Measurements from ENCODE around the gene DHRS3.
A peak's percentile ranks its signal among the peaks of the same experiment; 100 is the strongest.
"Not testable (repeated sequence)": the region's sequence is repeated elsewhere in the genome, so short reads cannot be mapped to it uniquely, and the experiment has no call there.

Gene DHRS3

GRCh38 chr1:12617901-12618660 is at the start of gene DHRS3:
TSS of gene DHRS3 (minus strand) at chr1:12618210. CDS start at chr1:12617348, 862 bp downstream.
- H3K9ac ChIP-seq (ENCODE audit: low read depth, low read length): peak within 1 kb of the TSS; percentile 61
- peak within 1 kb of the TSS; percentile 97 for H3K27ac ChIP-seq (ENCODE audit: low read depth, low read length)
- H3K9me3 ChIP-seq (ENCODE audit: control insufficient read depth, insufficient read depth, low read length): no peaks in the 10 kb centered on the region
- H3K4me1 ChIP-seq (ENCODE audit: control insufficient read depth, insufficient read depth, low read length): peaks cover 26% of the 10 kb centered on the region
- peak within 1 kb of the TSS; percentile 78 for H3K4me3 ChIP-seq (ENCODE audit: low read depth, low read length)
- H3K27me3 ChIP-seq (ENCODE audit: control insufficient read depth, insufficient read depth, low read length): no peaks in the 10 kb centered on the region
- peaks cover 5% of the 10 kb centered on the region; the same call in 1 of the 2 replicates for H3K36me3 ChIP-seq (ENCODE audit: control insufficient read depth, insufficient read depth, low read length)

GRCh38 chr1:12666141-12666735 is 48.2 kb upstream of the DHRS3 start:
- Histone ChIP-seq H3K4me1 (ENCODE audit: control insufficient read depth, insufficient read depth, low read length) (no peaks in the 10 kb centered on the region), H3K9ac (ENCODE audit: low read depth, low read length) (no peak overlapping the region), H3K9me3 (ENCODE audit: control insufficient read depth, insufficient read depth, low read length) (0 out of 2 replicates have a peak, but pooled peaks cover 4% of the 10 kb centered on the region), H3K27ac (ENCODE audit: low read depth, low read length) (no peak overlapping the region), H3K27me3 (ENCODE audit: control insufficient read depth, insufficient read depth, low read length) (no peaks in the 10 kb centered on the region), H3K36me3 (ENCODE audit: control insufficient read depth, insufficient read depth, low read length) (no peaks in the 10 kb centered on the region), H3K4me3 (ENCODE audit: low read depth, low read length) (no peak overlapping the region)

- 0 out of 2 replicates have a peak, but pooled peaks cover 4% of the 10 kb centered on the region for H3K9me3 ChIP-seq (ENCODE audit: control insufficient read depth, insufficient read depth, low read length)
- H3K36me3 ChIP-seq (ENCODE audit: control insufficient read depth, insufficient read depth, low read length): no peaks in the 10 kb centered on the region
- H3K4me1 ChIP-seq (ENCODE audit: control insufficient read depth, insufficient read depth, low read length): no peaks in the 10 kb centered on the region
- H3K9ac ChIP-seq (ENCODE audit: low read depth, low read length): no peak overlapping the region
- H3K27ac ChIP-seq (ENCODE audit: low read depth, low read length): no peak overlapping the region
- H3K27me3 ChIP-seq (ENCODE audit: control insufficient read depth, insufficient read depth, low read length): no peaks in the 10 kb centered on the region
- no peak overlapping the region for H3K4me3 ChIP-seq (ENCODE audit: low read depth, low read length)
Observed at GRCh38 chr1:12665511-12665910, 47.5 kb upstream of the DHRS3 start.

GRCh38 chr1:12662556-12662955 is 44.5 kb upstream of the DHRS3 start:
- Histone ChIP-seq H3K36me3 (ENCODE audit: control insufficient read depth, insufficient read depth, low read length) (no peaks in the 10 kb centered on the region), H3K4me3 (ENCODE audit: low read depth, low read length) (no peak overlapping the region), H3K4me1 (ENCODE audit: control insufficient read depth, insufficient read depth, low read length) (no peaks in the 10 kb centered on the region), H3K27me3 (ENCODE audit: control insufficient read depth, insufficient read depth, low read length) (no peaks in the 10 kb centered on the region), H3K27ac (ENCODE audit: low read depth, low read length) (no peak overlapping the region), H3K9ac (ENCODE audit: low read depth, low read length) (no peak overlapping the region), H3K9me3 (ENCODE audit: control insufficient read depth, insufficient read depth, low read length) (no peaks in the 10 kb centered on the region)

GRCh38 chr1:12661606-12662219 is 43.7 kb upstream of the DHRS3 start:
- Histone ChIP-seq H3K36me3 (ENCODE audit: control insufficient read depth, insufficient read depth, low read length) (no peaks in the 10 kb centered on the region), H3K27me3 (ENCODE audit: control insufficient read depth, insufficient read depth, low read length) (no peaks in the 10 kb centered on the region), H3K27ac (ENCODE audit: low read depth, low read length) (no peak overlapping the region), H3K4me3 (ENCODE audit: low read depth, low read length) (no peak overlapping the region), H3K9ac (ENCODE audit: low read depth, low read length) (no peak overlapping the region), H3K4me1 (ENCODE audit: control insufficient read depth, insufficient read depth, low read length) (no peaks in the 10 kb centered on the region), H3K9me3 (ENCODE audit: control insufficient read depth, insufficient read depth, low read length) (no peaks in the 10 kb centered on the region)

- H3K9ac ChIP-seq (ENCODE audit: low read depth, low read length): no peak overlapping the region
- no peak overlapping the region for H3K27ac ChIP-seq (ENCODE audit: low read depth, low read length)
- no peak overlapping the region for H3K4me3 ChIP-seq (ENCODE audit: low read depth, low read length)
- no peaks in the 10 kb centered on the region for H3K4me1 ChIP-seq (ENCODE audit: control insufficient read depth, insufficient read depth, low read length)
- H3K9me3 ChIP-seq (ENCODE audit: control insufficient read depth, insufficient read depth, low read length): no peaks in the 10 kb centered on the region; the same call in 1 of the 2 replicates
- no peaks in the 10 kb centered on the region for H3K27me3 ChIP-seq (ENCODE audit: control insufficient read depth, insufficient read depth, low read length)
- no peaks in the 10 kb centered on the region for H3K36me3 ChIP-seq (ENCODE audit: control insufficient read depth, insufficient read depth, low read length)
Observed at GRCh38 chr1:12658531-12659453, 40.8 kb upstream of the DHRS3 start.

- H3K36me3 ChIP-seq (ENCODE audit: control insufficient read depth, insufficient read depth, low read length); H3K9me3 ChIP-seq (ENCODE audit: control insufficient read depth, insufficient read depth, low read length); H3K9ac ChIP-seq (ENCODE audit: low read depth, low read length); H3K4me3 ChIP-seq (ENCODE audit: low read depth, low read length); H3K27ac ChIP-seq (ENCODE audit: low read depth, low read length); H3K4me1 ChIP-seq (ENCODE audit: control insufficient read depth, insufficient read depth, low read length); H3K27me3 ChIP-seq (ENCODE audit: control insufficient read depth, insufficient read depth, low read length): not testable (repeated sequence)
Observed at GRCh38 chr1:12657885-12658512, 40.0 kb upstream of the DHRS3 start.

GRCh38 chr1:12657060-12657884 is 39.3 kb upstream of the DHRS3 start:
- Histone ChIP-seq H3K4me1 (ENCODE audit: control insufficient read depth, insufficient read depth, low read length) (no peaks in the 10 kb centered on the region), H3K27ac (ENCODE audit: low read depth, low read length) (no peak overlapping the region)

GRCh38 chr1:12656575-12656974 is 38.6 kb upstream of the DHRS3 start:
- H3K9me3 ChIP-seq (ENCODE audit: control insufficient read depth, insufficient read depth, low read length): no peaks in the 10 kb centered on the region; the same call in 1 of the 2 replicates

More at GRCh38 chr1:12657060-12657884, 39.3 kb upstream of the DHRS3 start:
- no peak overlapping the region for H3K9ac ChIP-seq (ENCODE audit: low read depth, low read length)
- no peaks in the 10 kb centered on the region for H3K36me3 ChIP-seq (ENCODE audit: control insufficient read depth, insufficient read depth, low read length)
- H3K9me3 ChIP-seq (ENCODE audit: control insufficient read depth, insufficient read depth, low read length): no peaks in the 10 kb centered on the region; the same call in 1 of the 2 replicates
- H3K27me3 ChIP-seq (ENCODE audit: control insufficient read depth, insufficient read depth, low read length): no peaks in the 10 kb centered on the region
- H3K4me3 ChIP-seq (ENCODE audit: low read depth, low read length): no peak overlapping the region

More at GRCh38 chr1:12656575-12656974, 38.6 kb upstream of the DHRS3 start:
- Histone ChIP-seq H3K4me1 (ENCODE audit: control insufficient read depth, insufficient read depth, low read length) (no peaks in the 10 kb centered on the region), H3K9ac (ENCODE audit: low read depth, low read length) (no peak overlapping the region), H3K27ac (ENCODE audit: low read depth, low read length) (no peak overlapping the region), H3K27me3 (ENCODE audit: control insufficient read depth, insufficient read depth, low read length) (no peaks in the 10 kb centered on the region), H3K4me3 (ENCODE audit: low read depth, low read length) (no peak overlapping the region), H3K36me3 (ENCODE audit: control insufficient read depth, insufficient read depth, low read length) (no peaks in the 10 kb centered on the region)
